ENCODE results near the gene RBM14.
"Not testable (repeated sequence)": the region's sequence is repeated elsewhere in the genome, so short reads cannot be mapped to it uniquely, and the experiment has no call there.

Gene RBM14

DNA sequence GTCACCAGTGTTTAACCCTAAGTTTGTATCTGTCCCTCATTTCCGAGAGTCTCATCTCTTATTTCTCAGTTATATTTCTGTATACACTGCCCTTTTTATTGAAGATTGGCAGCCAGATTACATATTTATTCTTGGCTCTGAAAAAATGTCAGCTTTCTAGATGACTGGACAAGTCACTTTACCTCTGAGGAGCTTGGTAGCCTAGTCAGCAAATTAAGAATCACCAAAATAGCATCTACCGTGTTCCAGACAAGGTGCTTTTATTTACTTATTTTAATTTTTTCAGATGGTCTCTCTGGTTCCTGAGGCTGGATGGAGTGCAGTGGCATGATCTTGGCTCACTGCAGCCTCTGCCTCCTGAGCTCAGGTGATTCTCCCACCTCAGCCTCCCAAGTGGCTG lies 16.5 kb downstream of the RBM14 start:
- no peak for DNase-seq (ENCODE audit: low read depth)

DNA sequence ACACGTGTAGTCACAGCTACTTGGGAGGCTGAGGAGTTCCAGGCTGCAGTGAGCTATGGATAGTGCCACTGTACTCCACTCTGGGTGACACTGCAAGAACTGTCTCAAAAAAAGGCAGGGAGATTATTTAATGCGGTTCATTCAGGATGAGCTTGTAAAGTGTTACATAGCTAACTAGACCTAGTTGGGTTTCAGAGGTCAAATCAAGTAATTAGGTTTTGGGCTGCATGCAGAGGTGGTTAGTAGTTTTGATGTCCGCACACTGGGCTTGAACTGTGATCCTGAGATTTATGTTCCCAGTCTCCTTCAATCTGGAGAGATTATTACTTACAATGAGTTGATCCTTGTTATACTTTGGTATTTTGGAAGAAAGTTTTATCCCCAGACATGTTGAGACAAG lies 20.0 kb downstream of the RBM14 start:
- DNase-seq (ENCODE audit: low read depth), result no peak

DNA sequence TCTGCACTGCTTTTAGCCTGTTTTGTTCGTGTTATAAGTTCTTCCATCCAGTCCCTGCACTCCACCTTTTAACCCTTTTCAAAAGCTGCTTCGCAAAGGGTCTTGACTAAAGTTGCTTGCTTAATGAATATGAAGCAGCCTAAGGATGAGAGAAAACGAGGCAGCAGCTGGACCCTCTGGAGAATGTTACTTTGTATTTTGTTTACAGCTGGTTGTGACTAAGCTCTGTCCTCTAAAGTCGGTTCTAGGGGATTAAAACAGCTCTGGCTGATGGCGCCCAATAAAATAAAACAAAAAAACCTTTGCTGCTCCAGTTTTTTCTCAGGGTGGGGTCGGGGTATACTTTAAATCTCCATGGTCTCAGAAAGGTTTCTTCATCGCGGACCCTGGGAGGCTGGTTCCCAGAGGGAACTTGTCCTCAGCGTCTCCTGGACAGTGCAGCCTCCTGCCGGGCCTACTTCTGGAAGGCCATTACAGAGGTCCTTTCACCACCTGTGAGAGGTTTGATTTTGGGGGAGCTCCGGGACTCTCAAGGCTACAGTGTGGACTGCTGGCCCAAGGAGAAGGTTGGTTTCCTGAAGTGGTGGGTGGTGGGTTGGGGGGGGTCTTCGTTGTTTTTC lies 21.2 kb downstream of the RBM14 start:
- DNase-seq (ENCODE audit: low read depth), result no peak

DNA sequence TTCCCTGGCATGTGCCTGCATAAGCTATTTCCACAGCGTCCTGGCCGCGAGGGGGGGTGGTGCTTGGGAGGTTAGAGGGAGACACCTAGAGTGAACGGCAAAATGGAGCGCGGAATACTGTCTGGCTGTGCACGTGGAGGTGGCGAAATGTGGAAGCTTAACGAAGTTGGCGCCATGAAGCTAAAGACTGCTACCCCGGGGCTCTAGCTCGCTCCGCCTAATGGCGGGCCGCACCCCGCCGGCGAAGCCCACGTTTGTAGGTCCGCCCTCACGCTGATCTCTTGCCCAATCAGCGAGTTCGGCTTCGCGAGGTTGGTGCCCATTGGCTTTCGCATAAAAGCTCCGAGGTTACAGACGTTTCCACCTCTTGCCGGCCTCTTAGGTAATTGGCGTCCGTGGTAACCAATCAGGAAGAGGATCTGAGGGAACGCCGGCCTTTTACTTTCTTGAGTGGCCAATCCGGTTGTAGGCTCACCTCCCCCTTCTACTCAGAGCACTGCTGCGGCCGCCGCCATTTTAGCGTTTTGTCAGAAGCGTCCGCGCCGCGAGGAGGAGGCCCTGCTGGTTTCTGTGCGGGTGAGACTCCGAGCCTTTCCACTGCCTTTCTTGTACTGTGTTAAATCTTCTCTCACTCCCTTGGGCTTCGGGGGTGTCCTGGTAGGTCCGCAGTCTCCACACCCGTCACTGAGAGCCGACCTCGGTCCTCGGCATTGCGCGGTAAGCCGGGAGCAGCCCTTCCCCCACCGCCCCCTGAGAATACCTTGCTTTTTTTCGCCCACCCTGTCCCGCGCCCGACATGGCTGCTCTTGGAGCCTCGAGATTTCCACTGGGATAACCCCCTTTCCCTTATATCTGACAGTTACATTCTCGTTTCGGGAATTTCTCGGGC lies 22.0 kb downstream of the RBM14 start, which contains the start of gene RBM4:
TSS of gene RBM4 (plus strand) at position 527 of the 889 bp plus-strand sequence. CDS start 1,009 bp downstream, outside the sequence.
- DNase-seq (ENCODE audit: low read depth), result peak; percentile 94

DNA sequence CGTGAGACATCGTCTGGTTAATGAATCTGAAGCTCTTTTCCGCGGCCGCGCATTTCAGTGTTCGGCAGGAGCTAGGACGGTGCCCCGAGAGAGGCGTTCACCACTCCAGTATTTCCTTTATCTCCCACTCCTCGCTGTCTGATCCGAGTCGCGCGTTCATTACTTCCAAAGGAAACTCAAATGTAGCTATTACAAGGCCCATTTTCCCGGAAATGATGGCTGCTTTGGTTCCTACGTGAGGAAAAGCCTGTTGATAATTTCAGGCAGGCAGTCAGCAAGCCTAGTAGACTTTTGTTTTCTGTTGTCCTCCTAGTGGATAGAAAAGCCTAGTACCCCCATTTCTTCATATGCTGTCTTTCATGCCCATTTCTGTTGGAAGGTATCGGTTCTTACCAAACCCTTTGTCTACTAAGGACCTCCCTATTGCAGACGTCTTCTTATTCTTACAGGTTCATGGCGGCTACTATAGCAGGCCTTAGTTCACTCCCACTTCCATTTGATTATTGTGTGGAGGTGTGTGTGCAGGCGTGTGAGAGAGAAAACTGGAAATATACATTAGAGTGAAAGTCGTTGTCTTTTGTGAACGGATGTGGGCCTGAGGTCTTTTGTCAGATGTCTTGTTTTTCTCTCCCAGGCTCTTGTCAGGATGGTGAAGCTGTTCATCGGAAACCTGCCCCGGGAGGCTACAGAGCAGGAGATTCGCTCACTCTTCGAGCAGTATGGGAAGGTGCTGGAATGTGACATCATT lies 22.8 kb downstream of the RBM14 start:
- DNase-seq (ENCODE audit: low read depth), result no peak

DNA sequence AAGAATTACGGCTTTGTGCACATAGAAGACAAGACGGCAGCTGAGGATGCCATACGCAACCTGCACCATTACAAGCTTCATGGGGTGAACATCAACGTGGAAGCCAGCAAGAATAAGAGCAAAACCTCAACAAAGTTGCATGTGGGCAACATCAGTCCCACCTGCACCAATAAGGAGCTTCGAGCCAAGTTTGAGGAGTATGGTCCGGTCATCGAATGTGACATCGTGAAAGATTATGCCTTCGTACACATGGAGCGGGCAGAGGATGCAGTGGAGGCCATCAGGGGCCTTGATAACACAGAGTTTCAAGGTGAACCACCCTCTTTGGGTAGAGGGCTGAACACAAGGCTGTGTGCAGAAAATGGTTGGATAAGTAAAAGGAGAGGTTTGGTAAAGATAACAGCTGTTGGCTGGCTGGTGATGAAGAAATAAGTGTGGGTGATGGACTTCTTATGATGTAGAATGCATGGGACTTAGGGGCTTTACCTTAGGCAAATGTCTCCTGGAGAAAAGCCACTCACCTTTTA lies 23.4 kb downstream of the RBM14 start:
- not testable (repeated sequence) for DNase-seq (ENCODE audit: low read depth)

DNA sequence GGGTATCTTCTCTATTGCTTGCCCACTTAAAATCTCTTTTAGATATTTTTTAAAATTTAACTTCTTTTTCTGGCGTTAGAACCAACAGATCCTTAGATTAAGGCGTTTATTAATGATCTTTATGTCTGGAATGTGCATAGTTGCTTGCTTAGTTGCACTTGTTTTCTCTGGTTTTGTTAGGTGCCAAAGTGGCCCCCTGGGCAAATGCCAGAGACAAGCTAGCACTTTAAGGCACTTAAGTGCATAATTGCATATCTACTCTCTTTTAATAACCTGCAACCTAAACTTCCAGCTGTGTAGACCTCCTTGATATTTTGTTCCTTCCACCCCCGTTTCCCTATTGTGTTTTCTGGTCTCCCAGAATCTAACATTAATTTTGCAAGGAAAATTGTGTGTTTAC lies 25.4 kb downstream of the RBM14 start:
- DNase-seq (ENCODE audit: low read depth), result no peak

DNA sequence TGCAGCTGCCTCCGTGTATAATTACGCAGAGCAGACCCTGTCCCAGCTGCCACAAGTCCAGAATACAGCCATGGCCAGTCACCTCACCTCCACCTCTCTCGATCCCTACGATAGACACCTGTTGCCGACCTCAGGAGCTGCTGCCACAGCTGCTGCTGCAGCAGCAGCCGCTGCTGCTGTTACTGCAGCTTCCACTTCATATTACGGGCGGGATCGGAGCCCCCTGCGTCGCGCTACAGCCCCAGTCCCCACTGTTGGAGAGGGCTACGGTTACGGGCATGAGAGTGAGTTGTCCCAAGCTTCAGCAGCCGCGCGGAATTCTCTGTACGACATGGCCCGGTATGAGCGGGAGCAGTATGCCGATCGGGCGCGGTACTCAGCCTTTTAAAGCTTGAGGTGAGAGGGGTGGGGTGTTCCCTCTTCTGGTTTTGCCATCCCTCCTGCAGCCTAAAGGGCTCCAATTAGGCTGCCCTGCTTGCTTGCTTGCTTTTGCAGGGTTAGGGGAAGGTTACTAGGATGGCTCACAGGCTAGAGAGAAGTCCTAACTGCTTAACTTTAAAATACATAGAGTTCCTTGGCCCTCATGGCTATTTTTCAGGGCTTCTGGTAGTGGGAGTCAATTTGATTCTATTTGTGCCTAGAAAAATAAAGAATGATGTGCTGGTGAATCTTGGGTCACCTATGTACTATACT lies 27.5 kb downstream of the RBM14 start:
- DNase-seq (ENCODE audit: low read depth), result no peak

DNA sequence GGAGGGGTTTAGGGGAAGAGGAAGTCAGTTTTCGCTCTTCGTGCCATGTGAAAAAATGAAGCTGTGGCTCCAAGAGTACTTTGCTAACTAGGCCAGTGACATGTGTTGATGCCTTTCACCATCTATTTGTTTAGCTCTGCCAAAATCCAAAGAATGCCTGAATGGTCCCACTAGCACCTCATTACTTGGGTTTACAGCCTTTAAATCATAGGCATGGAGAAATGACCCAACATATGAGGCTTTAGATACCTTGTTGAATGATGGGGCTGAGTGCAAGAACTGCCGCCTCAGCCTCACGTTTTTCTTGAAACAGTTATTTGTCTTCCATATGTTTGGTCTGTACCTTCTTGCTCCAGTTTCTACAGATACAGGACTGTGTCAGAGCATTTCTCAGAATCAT lies 30.4 kb downstream of the RBM14 start:
- no peak for DNase-seq (ENCODE audit: low read depth)

DNA sequence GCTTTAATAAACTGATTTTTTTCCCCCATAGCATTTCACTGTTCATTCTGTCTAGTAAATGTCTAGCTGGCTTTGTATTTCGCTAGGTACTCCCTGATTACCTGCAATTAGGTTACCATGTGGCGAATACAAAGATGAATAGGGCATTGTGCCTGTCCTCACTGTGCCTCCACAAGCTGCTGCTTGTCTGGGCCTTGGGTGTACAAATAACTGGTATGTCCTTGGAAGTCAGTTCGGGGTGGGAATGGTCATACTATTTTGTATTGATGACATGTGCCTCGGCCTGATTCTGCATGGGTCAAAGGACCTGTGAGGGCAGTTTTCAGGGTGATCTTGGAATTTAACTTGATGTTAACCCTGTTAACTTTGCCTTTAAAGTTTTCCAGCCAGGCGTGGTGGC lies 33.5 kb downstream of the RBM14 start:
- no peak for DNase-seq (ENCODE audit: low read depth)

DNA sequence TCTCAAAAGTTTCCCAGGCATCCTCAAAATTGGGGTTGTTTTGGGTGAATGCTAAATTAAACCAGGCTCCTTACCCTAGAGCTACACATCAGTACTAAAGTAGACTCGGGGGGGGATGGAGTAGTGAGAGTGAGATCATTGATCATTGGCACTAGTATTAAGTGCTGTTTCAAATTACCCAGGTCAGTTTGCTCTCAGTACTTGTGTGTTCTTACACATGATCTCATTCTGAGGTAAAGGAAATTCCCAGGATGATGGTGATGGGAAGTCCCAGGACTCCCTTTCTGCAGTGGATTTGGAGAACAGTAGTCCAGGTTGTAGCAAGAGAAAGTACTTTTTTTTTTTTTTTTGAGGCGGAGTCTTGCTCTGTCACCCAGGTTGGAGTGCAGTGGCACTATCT lies 34.6 kb downstream of the RBM14 start:
- DNase-seq (ENCODE audit: low read depth), result no peak

DNA sequence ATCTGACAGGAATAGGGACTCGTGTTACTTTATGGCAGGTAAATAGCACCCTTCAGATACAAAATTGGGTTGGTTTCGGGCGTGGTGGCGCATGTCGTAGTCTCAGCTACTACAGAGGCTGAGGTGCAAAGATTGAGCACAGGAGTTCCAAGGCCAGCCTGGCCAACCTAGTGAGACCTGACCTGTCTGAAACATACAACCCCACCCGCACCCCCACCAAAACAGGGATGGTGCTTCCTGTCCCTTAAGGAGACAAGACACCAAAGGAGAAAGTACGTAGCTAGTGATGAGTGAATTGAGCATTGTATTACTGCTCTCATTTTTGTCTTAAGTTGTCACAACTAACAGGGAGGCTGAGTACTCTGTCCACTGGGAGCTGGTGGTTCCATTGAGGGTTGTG lies 36.2 kb downstream of the RBM14 start:
- no peak for DNase-seq (ENCODE audit: low read depth)

DNA sequence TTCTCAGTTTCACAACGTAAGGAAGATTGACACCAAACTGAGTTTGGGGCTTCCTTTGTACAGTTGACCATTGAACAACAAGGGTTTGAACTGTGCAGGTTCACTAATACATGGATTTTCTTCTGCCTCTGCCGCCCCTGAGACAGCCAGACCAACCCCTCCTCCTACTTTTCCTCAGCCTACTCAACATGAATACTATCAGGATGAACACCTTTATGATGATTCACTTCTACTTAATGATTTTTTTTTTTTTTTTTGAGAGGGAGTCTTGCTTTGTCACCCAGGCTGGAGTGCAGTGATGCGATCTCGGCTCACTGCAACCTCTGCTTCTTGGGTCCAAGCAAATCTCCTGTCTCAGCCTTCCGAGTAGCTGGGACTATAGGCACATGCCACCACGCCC lies 36.7 kb downstream of the RBM14 start:
- DNase-seq (ENCODE audit: low read depth), result no peak

DNA sequence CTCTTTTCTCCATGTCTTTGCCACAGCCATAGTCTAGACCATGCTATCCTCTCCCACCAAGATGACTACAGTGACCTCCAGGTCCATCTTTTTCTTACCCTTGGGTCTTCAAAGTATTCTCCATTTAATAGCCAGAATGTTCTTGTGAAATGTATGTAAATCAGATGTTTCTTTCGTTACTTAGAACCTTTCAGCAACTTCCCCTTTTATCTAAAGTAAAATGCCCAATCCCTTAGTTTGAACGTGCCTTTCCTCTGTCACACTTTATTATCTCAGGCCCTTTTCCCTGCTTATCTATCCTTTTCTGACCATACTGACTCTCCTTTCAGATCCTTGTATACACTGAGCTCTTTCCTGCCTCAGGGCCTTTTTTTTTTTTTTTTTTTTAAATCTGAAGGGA lies 43.3 kb downstream of the RBM14 start:
- no peak for DNase-seq (ENCODE audit: low read depth)

DNA sequence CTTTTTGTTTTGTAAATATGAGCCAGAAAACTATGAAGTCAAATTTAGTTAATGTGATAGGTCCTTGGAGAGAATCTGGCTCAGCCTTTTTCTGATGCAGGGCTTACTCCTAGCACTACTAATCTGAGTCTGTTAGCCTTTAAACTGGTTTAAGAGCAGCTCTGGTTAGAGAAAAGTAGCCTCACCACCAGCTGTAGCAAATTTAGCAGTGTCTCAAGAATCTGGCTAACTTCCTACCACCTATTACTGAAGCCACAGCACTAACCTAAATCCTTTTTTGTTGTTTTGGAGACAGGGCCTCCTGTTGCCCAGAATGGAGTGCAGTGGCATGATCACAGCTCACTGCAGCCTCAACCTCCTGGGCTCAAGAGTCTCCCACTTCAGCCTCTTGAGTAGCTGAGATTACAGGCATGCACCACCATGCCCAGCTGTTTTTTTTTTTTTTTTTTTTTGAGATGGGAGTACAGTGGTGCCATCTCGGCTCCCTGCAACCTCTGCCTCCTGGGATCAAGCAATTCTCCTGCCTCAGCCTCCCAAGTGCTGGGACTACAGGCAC lies 47.4 kb downstream of the RBM14 start:
- DNase-seq (ENCODE audit: low read depth), result no peak

DNA sequence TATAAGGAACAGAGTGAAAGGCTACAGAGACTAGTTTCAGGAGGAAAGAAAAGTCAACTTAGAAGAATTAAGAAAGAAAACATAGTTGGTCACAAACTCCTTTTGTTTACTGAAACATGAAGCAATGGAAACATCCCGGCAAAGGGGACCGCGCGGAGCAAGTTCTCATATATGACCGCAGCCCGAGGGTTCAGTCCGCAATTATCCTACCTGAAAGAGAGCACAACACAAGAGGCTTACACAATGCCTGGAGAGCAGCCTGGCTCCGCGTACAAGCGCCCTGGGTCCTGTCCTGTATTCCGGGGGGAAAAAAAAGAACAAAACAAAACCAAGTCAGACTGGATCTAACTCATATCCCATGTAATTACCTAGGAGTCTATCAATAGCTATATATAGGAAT lies 48.9 kb downstream of the RBM14 start:
- no peak for DNase-seq (ENCODE audit: low read depth)

DNA sequence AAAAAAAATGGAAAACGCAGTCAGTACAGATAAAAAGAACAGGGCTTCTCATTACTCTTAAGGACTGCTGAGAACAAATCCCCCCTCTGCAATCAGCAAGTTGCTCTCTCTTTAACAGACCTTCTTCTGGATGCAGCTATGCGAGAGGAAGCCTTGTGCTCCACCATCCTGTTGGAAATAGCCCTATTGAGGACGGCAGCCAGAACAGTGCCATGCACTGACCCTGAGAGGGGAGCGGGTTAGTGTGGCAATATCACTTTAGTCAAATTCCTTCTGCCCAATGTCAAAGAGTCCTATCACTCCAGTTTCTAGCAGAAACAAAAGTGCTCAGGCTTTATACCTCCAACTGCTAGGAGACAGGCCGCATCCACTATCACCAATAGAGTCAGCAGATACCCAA lies 54.4 kb downstream of the RBM14 start:
- DNase-seq (ENCODE audit: low read depth), result no peak

DNA sequence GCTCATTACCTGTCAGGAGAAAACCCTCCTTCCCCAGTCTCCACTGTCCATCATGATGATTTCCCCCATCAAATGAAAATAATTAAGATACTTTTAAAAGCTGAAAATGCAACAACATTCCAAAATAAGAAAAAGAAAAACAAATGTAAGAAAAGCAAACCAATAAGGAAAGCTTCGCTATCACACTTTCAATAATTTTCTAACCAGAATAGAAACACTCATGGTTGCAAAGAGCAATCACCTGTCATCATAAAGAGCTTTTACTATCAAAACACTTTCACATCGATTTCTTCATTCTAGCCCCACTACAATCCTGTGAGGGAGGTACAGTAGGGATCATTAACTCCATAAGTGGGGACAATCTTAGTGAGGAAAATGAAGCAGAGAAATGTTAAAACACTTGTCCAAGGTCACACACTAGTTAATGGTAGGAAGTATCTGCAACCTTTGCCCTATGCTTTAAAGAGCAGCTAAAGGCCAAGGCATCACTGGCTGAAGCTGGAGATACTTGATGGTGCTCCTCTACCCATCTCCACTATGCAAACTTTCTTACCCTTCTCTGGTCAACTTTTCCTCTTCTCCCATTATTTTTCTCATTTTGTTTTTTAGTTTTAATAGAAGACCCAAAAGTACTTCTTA lies 58.7 kb downstream of the RBM14 start:
- DNase-seq (ENCODE audit: low read depth), result no peak

DNA sequence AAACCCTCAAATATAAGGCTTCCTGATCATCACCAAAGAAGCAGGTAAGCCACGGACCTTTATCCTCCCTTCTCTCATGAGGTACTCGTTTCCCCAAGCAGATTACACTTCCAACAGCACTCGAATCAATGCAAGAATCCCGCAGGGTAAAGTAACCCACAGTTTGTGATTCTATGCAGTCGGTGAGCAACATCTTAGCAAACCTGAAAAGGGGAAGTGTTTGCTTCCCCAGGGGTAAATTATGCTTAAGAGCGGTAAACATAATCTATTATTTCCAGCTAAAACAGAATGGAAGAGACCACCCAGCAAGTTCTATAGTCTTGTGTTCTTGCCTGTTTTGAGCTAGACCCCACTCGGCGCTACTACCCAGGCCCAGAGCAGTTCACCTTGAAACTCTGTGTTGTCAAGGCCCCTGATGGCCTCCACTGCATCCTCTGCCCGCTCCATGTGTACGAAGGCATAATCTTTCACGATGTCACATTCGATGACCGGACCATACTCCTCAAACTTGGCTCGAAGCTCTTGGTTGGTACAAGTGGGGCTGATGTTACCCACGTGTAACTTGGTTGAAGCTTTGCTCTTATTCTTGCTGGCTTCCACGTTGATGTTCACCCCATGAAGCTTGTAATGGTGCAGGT lies 60.0 kb downstream of the RBM14 start:
- DNase-seq (ENCODE audit: low read depth), result no peak
